Measurements from ENCODE around the gene ARHGAP18.
"Not testable (repeated sequence)": the region's sequence is repeated elsewhere in the genome, so short reads cannot be mapped to it uniquely, and the experiment has no call there.

GRCh38 chr6:129574605-129575004 is 135.4 kb downstream of the ARHGAP18 start:
- not testable (repeated sequence) for TF ChIP-seq CTCF (IDR thresholded peaks at IDR 0.05; ENCODE audit: low read depth, low read length, missing input control); EGR1 (IDR thresholded peaks at IDR 0.05; ENCODE audit: low read depth in 2 of 2); SP1 (IDR thresholded peaks at IDR 0.05); RAD21 (IDR thresholded peaks at IDR 0.05)

All from liver (tissue), 3 donors.